Measurements from ENCODE around the gene ANKS4B. TPM values are rescaled to one million over a fixed set of nuclear protein-coding genes. Genes with fewer than 3 reads are reported as not detected.

The ANKS4B gene
- total and polyA plus RNA-seq, 2 of the 8 experiments (the other 6 are each of a cell fraction or from before 2014, with no cell fraction given): 0.06 to 0.15 TPM

DNA sequence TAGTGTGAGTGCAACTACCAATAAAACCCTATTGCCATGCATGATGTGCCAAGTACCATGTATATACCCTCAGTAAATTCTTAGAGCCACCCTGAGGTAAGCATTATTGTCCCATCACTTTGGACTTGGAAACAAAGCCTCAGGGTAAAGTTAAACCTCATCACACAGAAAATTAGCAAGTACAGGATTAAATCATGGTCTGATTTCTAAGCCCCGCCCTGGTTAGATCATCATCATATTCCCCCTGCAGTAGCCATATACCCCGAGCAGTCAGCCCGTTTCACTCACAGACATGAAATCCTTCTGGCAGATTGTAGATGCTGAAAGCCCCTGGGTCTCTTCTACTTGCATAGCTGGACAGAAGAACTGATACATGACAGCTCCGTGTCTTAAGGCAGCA lies 26.9 kb upstream of the ANKS4B start (continued):
- TF ChIP-seq PHF8 (conservative IDR thresholded peaks at IDR 0.05; ENCODE audit: low read depth, low read length) (no peak), EP300 (IDR thresholded peaks at IDR 0.05; ENCODE audit: borderline replicate concordance in 1 of 2, low read depth in 2 of 2, low read length in 2 of 2) (no peak), TEAD4 (IDR thresholded peaks at IDR 0.05; ENCODE audit: low read depth, low read length) (no peak), KDM5A (IDR thresholded peaks at IDR 0.05; ENCODE audit: low read length) (no peak)
- TF ChIP-seq, protein P1, sequence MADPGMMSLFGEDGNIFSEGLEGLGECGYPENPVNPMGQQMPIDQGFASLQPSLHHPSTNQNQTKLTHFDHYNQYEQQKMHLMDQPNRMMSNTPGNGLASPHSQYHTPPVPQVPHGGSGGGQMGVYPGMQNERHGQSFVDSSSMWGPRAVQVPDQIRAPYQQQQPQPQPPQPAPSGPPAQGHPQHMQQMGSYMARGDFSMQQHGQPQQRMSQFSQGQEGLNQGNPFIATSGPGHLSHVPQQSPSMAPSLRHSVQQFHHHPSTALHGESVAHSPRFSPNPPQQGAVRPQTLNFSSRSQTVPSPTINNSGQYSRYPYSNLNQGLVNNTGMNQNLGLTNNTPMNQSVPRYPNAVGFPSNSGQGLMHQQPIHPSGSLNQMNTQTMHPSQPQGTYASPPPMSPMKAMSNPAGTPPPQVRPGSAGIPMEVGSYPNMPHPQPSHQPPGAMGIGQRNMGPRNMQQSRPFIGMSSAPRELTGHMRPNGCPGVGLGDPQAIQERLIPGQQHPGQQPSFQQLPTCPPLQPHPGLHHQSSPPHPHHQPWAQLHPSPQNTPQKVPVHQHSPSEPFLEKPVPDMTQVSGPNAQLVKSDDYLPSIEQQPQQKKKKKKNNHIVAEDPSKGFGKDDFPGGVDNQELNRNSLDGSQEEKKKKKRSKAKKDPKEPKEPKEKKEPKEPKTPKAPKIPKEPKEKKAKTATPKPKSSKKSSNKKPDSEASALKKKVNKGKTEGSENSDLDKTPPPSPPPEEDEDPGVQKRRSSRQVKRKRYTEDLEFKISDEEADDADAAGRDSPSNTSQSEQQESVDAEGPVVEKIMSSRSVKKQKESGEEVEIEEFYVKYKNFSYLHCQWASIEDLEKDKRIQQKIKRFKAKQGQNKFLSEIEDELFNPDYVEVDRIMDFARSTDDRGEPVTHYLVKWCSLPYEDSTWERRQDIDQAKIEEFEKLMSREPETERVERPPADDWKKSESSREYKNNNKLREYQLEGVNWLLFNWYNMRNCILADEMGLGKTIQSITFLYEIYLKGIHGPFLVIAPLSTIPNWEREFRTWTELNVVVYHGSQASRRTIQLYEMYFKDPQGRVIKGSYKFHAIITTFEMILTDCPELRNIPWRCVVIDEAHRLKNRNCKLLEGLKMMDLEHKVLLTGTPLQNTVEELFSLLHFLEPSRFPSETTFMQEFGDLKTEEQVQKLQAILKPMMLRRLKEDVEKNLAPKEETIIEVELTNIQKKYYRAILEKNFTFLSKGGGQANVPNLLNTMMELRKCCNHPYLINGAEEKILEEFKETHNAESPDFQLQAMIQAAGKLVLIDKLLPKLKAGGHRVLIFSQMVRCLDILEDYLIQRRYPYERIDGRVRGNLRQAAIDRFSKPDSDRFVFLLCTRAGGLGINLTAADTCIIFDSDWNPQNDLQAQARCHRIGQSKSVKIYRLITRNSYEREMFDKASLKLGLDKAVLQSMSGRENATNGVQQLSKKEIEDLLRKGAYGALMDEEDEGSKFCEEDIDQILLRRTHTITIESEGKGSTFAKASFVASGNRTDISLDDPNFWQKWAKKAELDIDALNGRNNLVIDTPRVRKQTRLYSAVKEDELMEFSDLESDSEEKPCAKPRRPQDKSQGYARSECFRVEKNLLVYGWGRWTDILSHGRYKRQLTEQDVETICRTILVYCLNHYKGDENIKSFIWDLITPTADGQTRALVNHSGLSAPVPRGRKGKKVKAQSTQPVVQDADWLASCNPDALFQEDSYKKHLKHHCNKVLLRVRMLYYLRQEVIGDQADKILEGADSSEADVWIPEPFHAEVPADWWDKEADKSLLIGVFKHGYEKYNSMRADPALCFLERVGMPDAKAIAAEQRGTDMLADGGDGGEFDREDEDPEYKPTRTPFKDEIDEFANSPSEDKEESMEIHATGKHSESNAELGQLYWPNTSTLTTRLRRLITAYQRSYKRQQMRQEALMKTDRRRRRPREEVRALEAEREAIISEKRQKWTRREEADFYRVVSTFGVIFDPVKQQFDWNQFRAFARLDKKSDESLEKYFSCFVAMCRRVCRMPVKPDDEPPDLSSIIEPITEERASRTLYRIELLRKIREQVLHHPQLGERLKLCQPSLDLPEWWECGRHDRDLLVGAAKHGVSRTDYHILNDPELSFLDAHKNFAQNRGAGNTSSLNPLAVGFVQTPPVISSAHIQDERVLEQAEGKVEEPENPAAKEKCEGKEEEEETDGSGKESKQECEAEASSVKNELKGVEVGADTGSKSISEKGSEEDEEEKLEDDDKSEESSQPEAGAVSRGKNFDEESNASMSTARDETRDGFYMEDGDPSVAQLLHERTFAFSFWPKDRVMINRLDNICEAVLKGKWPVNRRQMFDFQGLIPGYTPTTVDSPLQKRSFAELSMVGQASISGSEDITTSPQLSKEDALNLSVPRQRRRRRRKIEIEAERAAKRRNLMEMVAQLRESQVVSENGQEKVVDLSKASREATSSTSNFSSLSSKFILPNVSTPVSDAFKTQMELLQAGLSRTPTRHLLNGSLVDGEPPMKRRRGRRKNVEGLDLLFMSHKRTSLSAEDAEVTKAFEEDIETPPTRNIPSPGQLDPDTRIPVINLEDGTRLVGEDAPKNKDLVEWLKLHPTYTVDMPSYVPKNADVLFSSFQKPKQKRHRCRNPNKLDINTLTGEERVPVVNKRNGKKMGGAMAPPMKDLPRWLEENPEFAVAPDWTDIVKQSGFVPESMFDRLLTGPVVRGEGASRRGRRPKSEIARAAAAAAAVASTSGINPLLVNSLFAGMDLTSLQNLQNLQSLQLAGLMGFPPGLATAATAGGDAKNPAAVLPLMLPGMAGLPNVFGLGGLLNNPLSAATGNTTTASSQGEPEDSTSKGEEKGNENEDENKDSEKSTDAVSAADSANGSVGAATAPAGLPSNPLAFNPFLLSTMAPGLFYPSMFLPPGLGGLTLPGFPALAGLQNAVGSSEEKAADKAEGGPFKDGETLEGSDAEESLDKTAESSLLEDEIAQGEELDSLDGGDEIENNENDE (IDR thresholded peaks at IDR 0.05; ENCODE audit: insufficient replicate concordance, low read length): no peak

Measured in H1 (cell line).